GM13977 (cell line): ENCODE results near the gene MTA1.

Source experiments
- DNase-seq: peaks from one replicate; pipeline ENCODE4 v3.0.0; 2012; ENCODE audit warnings: low spot score
- in situ Hi-C: fragments of 300-500 bp; cut with MboI; formaldehyde crosslinking; loops from one replicate; pipeline ENCODE4 v1.12.0; 2022; ENCODE audit warnings: low sequenced_read_pairs, low pct_unique_long_range_greater_than_20kb, mixed read lengths, inconsistent platforms; ENCODE audit not compliant: unreplicated experiment
- TF ChIP-seq, protein P1 (sequence below): IDR thresholded peaks from 2 replicates; pipeline ENCODE4 v1.5.1; 2012; ENCODE audit warnings: mild to moderate bottlenecking, control low read depth; ENCODE audit not compliant: insufficient read depth; ENCODE audit errors: extremely low read depth, missing control alignments

MTA1 gene

DNA sequence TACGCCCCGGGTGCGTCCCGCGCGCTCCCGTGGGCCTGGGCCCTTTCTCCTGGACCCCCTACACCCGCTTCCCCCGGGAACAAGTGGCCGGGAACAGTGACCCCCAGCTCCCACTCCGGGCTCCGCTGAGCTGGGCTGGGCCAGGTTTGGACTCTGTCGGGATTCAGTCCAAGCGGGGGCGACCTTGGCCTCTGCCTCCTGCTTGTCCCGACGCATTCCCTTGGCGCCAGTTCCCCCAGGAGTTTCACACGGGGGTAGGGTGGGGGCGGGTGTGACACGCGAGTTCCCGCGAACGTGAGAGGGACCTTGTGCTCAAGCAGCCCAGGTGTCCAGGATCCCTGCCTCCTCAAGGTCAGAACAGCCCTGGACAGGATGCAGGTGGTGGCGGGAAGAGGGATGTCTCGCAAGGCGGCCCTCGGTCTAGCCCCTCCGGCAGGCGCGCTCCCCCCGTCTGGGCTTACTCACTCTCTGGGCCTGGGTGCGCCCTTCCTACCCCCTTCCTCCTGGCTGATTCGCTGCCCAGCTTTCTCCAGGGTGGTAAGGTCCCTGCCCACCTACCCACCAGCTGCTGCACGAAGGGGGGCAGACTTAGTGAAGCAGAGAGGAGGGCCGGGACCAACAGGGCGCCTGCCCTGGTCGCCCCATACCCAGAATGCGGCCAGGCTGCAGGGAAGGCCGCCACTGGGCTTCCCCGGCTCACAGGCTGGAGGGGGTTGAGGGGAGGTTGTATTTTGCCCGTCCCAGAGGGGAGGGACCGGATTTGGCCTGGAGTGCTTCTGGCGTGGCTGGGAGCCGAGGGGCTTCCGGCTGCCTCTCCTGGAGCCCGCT, 55.9 kb downstream of the MTA1 start:
- in situ Hi-C loops, result no loop called here
- no peak for DNase-seq

DNA sequence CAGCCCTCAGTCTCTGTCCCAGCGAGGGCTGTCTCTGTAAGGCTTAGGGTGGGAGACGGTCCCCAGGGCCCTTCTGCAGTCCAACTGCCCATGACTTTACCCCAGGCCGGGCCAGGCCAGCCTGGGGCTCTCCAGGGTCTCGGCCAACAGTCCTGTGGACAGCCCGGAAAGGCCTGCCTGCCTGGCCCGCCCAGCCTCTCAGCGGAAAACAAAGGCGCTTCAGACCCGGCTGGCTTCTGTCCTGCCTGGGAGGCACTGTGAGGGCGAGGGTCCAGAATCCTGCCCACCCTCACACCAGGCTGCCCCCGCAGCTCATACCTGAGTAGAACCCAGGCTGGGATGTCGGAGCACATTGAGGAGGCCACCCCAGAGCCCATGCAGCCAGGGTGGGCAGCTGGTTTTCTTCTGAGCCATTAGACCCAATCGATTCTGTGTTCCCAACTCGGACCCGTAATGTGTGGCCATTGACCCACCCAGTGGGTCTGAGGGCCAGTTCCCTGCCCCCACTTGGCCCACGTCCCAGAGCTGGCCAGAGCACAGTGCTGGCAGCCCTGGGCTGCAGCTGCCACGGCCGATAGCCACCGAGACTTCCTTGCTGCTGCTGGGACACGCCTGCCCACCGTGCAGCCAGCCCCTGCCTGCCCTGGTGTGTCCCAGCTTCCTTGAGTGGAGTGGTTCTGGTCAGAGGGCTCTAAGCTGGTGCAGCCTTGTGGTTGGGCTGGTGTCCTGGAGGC, 56.6 kb downstream of the MTA1 start:
- TF ChIP-seq, protein P1, sequence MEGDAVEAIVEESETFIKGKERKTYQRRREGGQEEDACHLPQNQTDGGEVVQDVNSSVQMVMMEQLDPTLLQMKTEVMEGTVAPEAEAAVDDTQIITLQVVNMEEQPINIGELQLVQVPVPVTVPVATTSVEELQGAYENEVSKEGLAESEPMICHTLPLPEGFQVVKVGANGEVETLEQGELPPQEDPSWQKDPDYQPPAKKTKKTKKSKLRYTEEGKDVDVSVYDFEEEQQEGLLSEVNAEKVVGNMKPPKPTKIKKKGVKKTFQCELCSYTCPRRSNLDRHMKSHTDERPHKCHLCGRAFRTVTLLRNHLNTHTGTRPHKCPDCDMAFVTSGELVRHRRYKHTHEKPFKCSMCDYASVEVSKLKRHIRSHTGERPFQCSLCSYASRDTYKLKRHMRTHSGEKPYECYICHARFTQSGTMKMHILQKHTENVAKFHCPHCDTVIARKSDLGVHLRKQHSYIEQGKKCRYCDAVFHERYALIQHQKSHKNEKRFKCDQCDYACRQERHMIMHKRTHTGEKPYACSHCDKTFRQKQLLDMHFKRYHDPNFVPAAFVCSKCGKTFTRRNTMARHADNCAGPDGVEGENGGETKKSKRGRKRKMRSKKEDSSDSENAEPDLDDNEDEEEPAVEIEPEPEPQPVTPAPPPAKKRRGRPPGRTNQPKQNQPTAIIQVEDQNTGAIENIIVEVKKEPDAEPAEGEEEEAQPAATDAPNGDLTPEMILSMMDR, result no peak
- DNase-seq, result no peak
- in situ Hi-C loops, result no loop called here

More for the DNA sequence above, 55.9 kb downstream of the MTA1 start:
- TF ChIP-seq, protein P1, result no peak

DNA sequence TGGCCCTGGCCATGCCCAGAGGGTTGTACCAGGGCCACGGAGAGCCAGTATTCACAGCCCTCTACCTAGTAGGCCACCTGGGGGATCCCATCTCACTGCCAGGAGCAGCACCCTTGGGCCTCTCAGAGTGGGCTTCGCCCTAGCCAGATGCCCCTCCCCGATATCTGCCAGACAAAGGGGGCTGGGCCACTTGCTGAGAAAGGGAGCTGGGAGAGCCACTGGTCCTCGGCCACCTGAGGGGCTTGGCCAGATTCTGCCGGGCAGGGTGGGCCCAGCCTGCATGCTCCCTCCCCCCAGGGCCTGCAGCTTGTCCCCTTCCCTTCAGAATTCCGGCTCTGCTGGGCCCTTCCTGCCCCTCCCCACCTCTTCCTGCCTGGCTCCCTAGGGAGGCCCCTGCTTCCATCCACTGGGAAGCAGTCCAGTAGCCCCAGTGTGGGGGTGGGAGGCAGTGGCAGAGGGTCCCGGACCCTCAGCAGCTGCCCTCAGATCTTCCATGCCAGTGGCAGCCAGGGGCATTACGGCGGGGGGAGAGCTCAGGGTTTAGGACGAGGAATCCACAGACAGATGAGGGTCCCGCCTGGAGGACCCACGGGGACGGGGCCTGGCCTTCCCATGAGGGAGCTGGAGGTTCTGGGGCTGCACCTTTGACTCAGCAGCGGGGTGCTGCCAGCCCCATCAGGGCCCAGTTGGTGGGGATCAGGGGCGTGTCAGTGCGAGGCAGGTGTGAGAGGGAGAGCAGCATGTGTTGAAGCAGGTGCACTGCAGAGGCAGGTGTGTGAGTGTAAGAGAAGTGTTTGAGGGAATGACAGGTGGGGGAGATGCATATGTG, 57.4 kb downstream of the MTA1 start:
- TF ChIP-seq, protein P1, result no peak
- no peak for DNase-seq
- in situ Hi-C loops, result no loop called here

DNA sequence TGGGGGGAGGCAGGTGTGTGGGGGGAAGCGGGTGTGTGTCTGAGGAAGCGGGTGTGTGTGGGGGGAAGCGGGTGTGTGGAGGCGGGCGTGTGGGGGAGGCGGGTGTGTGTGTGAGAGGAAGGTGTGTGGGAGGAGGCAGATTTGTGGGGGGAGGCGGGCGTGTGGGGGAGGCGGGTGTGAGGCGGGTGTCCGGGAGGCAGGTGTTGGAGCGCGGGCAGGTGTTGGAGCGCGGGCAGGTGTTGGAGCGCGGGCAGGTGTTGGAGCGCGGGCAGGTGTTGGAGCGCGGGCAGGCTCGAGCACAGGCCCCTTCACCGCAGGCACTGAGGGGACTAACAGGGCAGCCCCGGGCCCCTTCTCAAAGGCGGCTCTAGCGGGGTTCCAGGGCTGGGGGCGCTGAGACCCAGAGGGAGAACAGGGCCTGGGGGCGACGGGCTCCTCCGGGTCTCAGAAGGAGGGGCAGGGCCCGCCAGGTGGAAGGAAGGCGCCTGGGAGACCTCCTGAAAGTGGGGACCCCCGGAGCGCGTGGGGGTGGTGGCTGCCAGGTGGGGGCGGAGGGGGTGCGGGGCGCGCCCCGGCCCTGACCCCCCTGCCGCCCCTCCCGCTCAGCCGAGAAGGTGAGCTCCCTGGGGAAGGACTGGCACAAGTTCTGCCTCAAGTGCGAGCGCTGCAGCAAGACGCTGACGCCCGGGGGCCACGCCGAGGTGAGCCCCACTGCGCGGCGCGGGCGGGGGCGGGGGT, 58.2 kb downstream of the MTA1 start:
- DNase-seq, result no peak
- TF ChIP-seq, protein P1, result no peak
- in situ Hi-C loops, result no loop called here

DNA sequence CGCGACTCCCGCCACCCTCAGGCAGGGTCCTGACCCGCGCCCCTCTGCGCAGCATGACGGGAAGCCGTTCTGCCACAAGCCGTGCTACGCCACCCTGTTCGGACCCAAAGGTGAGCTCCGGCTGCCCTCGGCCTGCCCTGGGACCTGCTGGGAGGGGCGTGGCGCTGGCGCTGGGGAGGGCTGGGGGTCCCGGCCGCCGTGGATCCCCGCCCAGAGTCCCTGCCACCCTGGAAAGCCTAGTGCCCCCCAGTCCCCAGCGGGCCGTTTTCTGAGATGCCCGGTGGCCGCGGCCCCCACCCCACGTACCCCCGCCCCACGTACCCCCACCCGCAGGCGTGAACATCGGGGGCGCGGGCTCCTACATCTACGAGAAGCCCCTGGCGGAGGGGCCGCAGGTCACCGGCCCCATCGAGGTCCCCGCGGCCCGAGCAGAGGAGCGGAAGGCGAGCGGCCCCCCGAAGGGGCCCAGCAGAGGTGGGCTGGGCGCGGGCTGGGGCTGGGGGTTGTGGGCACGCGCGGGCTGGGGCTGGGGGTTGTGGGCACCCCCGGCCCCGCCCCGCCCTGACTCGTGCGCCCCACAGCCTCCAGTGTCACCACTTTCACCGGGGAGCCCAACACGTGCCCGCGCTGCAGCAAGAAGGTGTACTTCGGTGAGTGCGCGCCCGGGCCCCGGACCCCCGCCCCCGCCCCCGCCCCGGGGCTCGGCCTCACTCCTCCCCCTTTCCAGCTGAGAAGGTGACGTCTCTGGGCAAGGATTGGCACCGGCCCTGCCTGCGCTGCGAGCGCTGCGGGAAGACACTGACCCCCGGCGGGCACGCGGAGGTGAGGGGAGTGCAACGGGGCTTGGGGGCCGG, 59.0 kb downstream of the MTA1 start:
- DNase-seq, result no peak
- in situ Hi-C loops, result no loop called here
- TF ChIP-seq, protein P1, result no peak
